Liver (tissue), 9 donors: ENCODE results near the gene ACOT9. TPM values are rescaled to one million over a fixed set of nuclear protein-coding genes. Genes with fewer than 3 reads are reported as not detected.

Source experiments
- DNase-seq: peaks from one replicate; pipeline ENCODE4 v3.0.0-alpha.2; 2017; ENCODE audit warnings: low spot score
- H3K27ac ChIP-seq, 2 donors: one replicate each; pipeline ENCODE4 v1.7.0; 2013; ENCODE audit warnings: inconsistent platforms in 2 of 2, low read length in 2 of 2, control low read depth in 1 of 2, low read depth in 1 of 2, mild to moderate bottlenecking in 1 of 2
- H3K27me3 ChIP-seq, 4 donors: one replicate each; pipeline versions ENCODE4 v1.6.1 to v1.7.0; 2013; ENCODE audit warnings: low read length in 3 of 4, inconsistent platforms in 1 of 4, mild to moderate bottlenecking in 1 of 4, moderate library complexity in 1 of 4; ENCODE audit not compliant: control insufficient read depth in 4 of 4, insufficient read depth in 4 of 4
- H3K36me3 ChIP-seq, 4 donors: one replicate each; pipeline versions ENCODE4 v1.6.1 to v1.7.0; 2013; ENCODE audit warnings: low read length in 3 of 4, mild to moderate bottlenecking in 3 of 4, low read depth in 1 of 4, moderate library complexity in 1 of 4; ENCODE audit not compliant: control insufficient read depth in 4 of 4, insufficient read depth in 3 of 4
- H3K4me1 ChIP-seq, 4 donors: one replicate each; pipeline versions ENCODE4 v1.6.1 to v1.7.0; 2013; ENCODE audit warnings: low read length in 3 of 4, mild to moderate bottlenecking in 3 of 4, moderate library complexity in 1 of 4; ENCODE audit not compliant: control insufficient read depth in 4 of 4, insufficient read depth in 4 of 4
- H3K4me3 ChIP-seq, 3 donors: one replicate each; pipeline versions ENCODE4 v1.6.1 to v1.7.0; 2013; ENCODE audit warnings: low read length in 3 of 3, control low read depth in 1 of 3, low read depth in 1 of 3, mild to moderate bottlenecking in 1 of 3
- H3K9ac ChIP-seq, 2 donors: one replicate each; pipeline ENCODE4 v1.7.0; 2013; ENCODE audit warnings: low read length in 2 of 2, mild to moderate bottlenecking in 2 of 2, moderate library complexity in 2 of 2, control low read depth in 1 of 2, low read depth in 1 of 2
- H3K9me3 ChIP-seq, 4 donors: one replicate each; pipeline versions ENCODE4 v1.6.1 to v1.7.0; 2013; ENCODE audit warnings: low read length in 3 of 4; ENCODE audit not compliant: control insufficient read depth in 4 of 4
- CTCF ChIP-seq: fragments of 150-350 bp; IDR thresholded peaks from 2 replicates; pipeline ENCODE4 v1.5.1; 2017; ENCODE audit warnings: improper control_type of control experiment, low read depth, low read length; ENCODE audit not compliant: missing input control
- FOXA1 ChIP-seq: IDR thresholded peaks from 2 replicates; pipeline ENCODE4 v1.6.1; 2016; ENCODE audit warnings: antibody characterized with exemption
- FOXA2 ChIP-seq: IDR thresholded peaks from 2 replicates; pipeline ENCODE4 v1.6.1; 2016; ENCODE audit warnings: antibody characterized with exemption
- GABPA ChIP-seq, 2 donors: IDR thresholded peaks in 1 of 2; conservative IDR thresholded peaks in 1 of 2; 2 replicates each; pipeline ENCODE4 v1.6.1; 2016; ENCODE audit warnings: antibody characterized with exemption in 2 of 2, mild to moderate bottlenecking in 1 of 2, moderate library complexity in 1 of 2
- HNF4A ChIP-seq, 2 donors: conservative IDR thresholded peaks; 2 replicates each; pipeline ENCODE4 v1.6.1; 2016; ENCODE audit warnings: antibody characterized with exemption in 2 of 2, mild to moderate bottlenecking in 2 of 2
- HNF4G ChIP-seq: IDR thresholded peaks from 2 replicates; pipeline ENCODE4 v1.6.1; 2016; ENCODE audit warnings: antibody characterized with exemption
- MAX ChIP-seq: IDR thresholded peaks from 2 replicates; pipeline ENCODE4 v1.6.1; 2016; ENCODE audit warnings: antibody characterized with exemption
- NR2F2 ChIP-seq: IDR thresholded peaks from 2 replicates; pipeline ENCODE4 v1.6.1; 2016; ENCODE audit warnings: antibody characterized with exemption
- RAD21 ChIP-seq, 2 donors: IDR thresholded peaks; 2 replicates each; pipeline ENCODE4 v1.6.1; 2016; ENCODE audit warnings: antibody characterized with exemption in 2 of 2, mild to moderate bottlenecking in 2 of 2
- RXRA ChIP-seq, 2 donors: IDR thresholded peaks; 2 replicates each; pipeline ENCODE4 v1.6.1; 2017 to 2018; ENCODE audit warnings: antibody characterized with exemption in 2 of 2, mild to moderate bottlenecking in 1 of 2
- SP1 ChIP-seq: IDR thresholded peaks from 2 replicates; pipeline ENCODE4 v1.6.1; 2018; ENCODE audit warnings: antibody characterized with exemption, mild to moderate bottlenecking
- TAF1 ChIP-seq: conservative IDR thresholded peaks from 2 replicates; pipeline ENCODE4 v1.6.1; 2016; ENCODE audit warnings: antibody characterized with exemption, mild to moderate bottlenecking
- YY1 ChIP-seq: IDR thresholded peaks from 2 replicates; pipeline ENCODE4 v1.6.1; 2016; ENCODE audit warnings: antibody characterized with exemption, mild to moderate bottlenecking
- WGBS: extraction: QIAGEN DNeasy Blood & Tissue Kit; methylation state at CpG from one replicate; pipeline ENCODE4 v1.1.7; 2013; 5-methylcytosine and 5-hydroxymethylcytosine counted together
- polyA plus RNA-seq, 2 donors: library from polyadenylated mRNA; stranded (reverse) in 1 of 2; unstranded in 1 of 2; fragments of 200-250 nt in 1 of 2; fragments of >200 nt in 1 of 2; fragmentation: Nextera tagmentation in 1 of 2; extraction: Ambion mirVana in 1 of 2; gene quantifications; one replicate each; pipeline versions ENCODE4 v1.2.1 to v1.2.3, GENCODE V29; 2013 to 2015
- total RNA-seq, 2 donors: library from RNA; depleted of rRNA; stranded (reverse); fragments of >200 nt; gene quantifications; one replicate each; pipeline ENCODE4 v1.2.3, GENCODE V29; 2014
- TF ChIP-seq, protein P1 (sequence below): IDR thresholded peaks from 2 replicates; pipeline ENCODE4 v1.6.1; 2016; ENCODE audit warnings: antibody characterized with exemption
- TF ChIP-seq, protein P2 (sequence below): IDR thresholded peaks from 2 replicates; pipeline ENCODE4 v1.6.1; 2016; ENCODE audit warnings: antibody characterized with exemption
- donor health status: healthy.
- donor health status: healthy.
- donor health status: healthy.
- donor health status: healthy.
- donor health status: healthy.

Gene ACOT9
- total and polyA plus RNA-seq, 4 donors, result 9.3 to 16.3 (median 11.6) TPM

DNA sequence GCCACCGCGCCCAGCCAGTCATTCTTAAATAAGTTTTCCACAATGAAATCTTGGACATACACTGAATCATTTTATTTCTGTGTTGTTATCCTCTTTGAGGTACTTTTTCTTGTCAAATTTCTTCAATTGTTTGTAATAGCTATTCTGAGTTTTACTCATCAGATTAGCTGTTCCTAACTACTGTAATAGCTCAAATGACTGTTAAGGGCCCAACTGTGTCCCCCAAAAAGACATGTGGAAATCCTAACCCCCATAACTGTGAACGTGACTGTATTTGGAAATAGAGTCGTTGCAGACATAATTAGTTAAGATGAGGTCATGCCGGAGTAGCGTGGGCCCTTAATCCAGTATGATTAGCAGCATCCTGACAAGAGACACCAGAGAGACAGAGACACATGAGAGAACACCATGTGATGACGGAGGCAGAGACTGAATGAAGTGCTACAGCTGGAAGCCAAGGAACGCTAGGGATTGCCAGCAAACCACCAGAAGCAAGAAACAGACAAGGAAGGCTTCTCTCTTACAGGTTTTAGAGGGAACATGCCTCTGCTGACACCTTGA, 22.9 kb downstream of the ACOT9 start (continued):
- TF ChIP-seq TAF1, result no peak
- no peak for TF ChIP-seq SP1
- TF ChIP-seq YY1, result no peak
- no peak for TF ChIP-seq HNF4A (conservative IDR thresholded peaks at IDR 0.05)
- no peak for TF ChIP-seq NR2F2
- TF ChIP-seq HNF4G, result no peak
- TF ChIP-seq FOXA1, result no peak
- no peak for TF ChIP-seq FOXA2
- TF ChIP-seq, protein P1, sequence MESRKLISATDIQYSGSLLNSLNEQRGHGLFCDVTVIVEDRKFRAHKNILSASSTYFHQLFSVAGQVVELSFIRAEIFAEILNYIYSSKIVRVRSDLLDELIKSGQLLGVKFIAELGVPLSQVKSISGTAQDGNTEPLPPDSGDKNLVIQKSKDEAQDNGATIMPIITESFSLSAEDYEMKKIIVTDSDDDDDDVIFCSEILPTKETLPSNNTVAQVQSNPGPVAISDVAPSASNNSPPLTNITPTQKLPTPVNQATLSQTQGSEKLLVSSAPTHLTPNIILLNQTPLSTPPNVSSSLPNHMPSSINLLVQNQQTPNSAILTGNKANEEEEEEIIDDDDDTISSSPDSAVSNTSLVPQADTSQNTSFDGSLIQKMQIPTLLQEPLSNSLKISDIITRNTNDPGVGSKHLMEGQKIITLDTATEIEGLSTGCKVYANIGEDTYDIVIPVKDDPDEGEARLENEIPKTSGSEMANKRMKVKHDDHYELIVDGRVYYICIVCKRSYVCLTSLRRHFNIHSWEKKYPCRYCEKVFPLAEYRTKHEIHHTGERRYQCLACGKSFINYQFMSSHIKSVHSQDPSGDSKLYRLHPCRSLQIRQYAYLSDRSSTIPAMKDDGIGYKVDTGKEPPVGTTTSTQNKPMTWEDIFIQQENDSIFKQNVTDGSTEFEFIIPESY, result no peak
- no peak for TF ChIP-seq GABPA (IDR thresholded peaks at IDR 0.05 in 1 of 2, conservative IDR thresholded peaks at IDR 0.05 in 1 of 2)

- Histone ChIP-seq H3K36me3 (peaks cover 3 to 20% (median 10%) of the 10 kb centered on the region in 4 donors), H3K9me3 (no peaks in the 10 kb centered on the region), H3K27ac (no peak overlapping the region), H3K4me3 (no peak overlapping the region), H3K9ac (no peak overlapping the region), H3K4me1 (peaks cover 0 to 3% (median 0%) of the 10 kb centered on the region in 4 donors), H3K27me3 (no peaks in the 10 kb centered on the region)
- TF ChIP-seq RXRA (IDR thresholded peaks at IDR 0.05) (no peak), HNF4G (no peak), RAD21 (IDR thresholded peaks at IDR 0.05) (no peak), GABPA (IDR thresholded peaks at IDR 0.05 in 1 of 2, conservative IDR thresholded peaks at IDR 0.05 in 1 of 2) (no peak), NR2F2 (no peak), FOXA1 (no peak)
- no peak for DNase-seq
- WGBS, result 95% methylated on average over 5 of the region's 5 CpGs
These were observed 37.8 kb downstream of the ACOT9 start for GRCh38 chrX:23705235-23705634.

DNA sequence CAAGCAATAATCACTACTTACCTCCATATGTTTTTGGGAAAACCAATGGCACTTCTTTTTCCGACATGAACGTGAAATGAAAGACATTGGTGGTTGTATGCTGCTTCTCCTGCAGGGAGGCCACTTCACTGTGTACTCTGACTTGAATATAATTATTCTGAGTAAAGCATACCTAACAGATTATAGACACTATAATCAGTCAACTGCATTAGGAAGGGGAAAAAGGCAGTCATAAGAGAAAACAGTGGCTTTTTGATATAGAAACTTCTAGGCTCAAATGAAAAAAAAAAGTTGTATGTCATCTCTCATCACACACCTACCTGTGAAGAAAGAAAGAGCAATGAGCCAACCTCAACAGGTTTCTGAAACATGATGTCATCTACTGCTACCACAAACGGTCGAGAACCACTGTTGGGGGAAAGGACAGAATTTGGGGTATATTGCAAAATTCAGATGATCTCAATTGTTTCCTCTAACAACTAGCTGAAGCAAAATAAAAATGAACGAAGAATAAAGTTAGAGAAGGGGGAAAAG, 38.3 kb downstream of the ACOT9 start:
- WGBS, result 96% methylated on average over 5 of the region's 5 CpGs
- peaks cover 0 to 3% (median 0%) of the 10 kb centered on the region in 4 donors for H3K4me1 ChIP-seq
- H3K27me3 ChIP-seq, result no peaks in the 10 kb centered on the region
- no peak overlapping the region for H3K9ac ChIP-seq
- DNase-seq, result no peak
- peaks cover 3 to 20% (median 10%) of the 10 kb centered on the region in 4 donors for H3K36me3 ChIP-seq
- H3K9me3 ChIP-seq, result no peaks in the 10 kb centered on the region
- TF ChIP-seq HNF4A (conservative IDR thresholded peaks at IDR 0.05), result no peak
- no peak for TF ChIP-seq NR2F2
- TF ChIP-seq, protein P2, sequence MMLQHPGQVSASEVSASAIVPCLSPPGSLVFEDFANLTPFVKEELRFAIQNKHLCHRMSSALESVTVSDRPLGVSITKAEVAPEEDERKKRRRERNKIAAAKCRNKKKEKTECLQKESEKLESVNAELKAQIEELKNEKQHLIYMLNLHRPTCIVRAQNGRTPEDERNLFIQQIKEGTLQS, result no peak
- TF ChIP-seq GABPA (IDR thresholded peaks at IDR 0.05 in 1 of 2, conservative IDR thresholded peaks at IDR 0.05 in 1 of 2), result no peak
- H3K4me3 ChIP-seq, result no peak overlapping the region
- H3K27ac ChIP-seq, result no peak overlapping the region

GRCh38 chrX:23699636-23700194, 43.4 kb downstream of the ACOT9 start:
- Histone ChIP-seq H3K27ac (no peak overlapping the region), H3K9ac (no peak overlapping the region), H3K9me3 (no peaks in the 10 kb centered on the region), H3K4me3 (no peak overlapping the region), H3K27me3 (no peaks in the 10 kb centered on the region), H3K36me3 (peaks cover 0 to 11% (median 6%) of the 10 kb centered on the region in 4 donors), H3K4me1 (no peaks in the 10 kb centered on the region)
- TF ChIP-seq SP1 (no peak), MAX (no peak), CTCF (no peak)
- TF ChIP-seq, protein P1, result no peak
- no peak for DNase-seq
- 60% methylated on average over 16 of the region's 16 CpGs for WGBS
